GM23248 (cell line): ENCODE data around the gene HDAC3.

Experiments
- EZH2 ChIP-seq: fragments of 200-600 bp; sonication (generic); IDR thresholded peaks from 2 replicates; pipeline ENCODE4 v1.6.1; 2018; ENCODE audit warnings: antibody characterized with exemption, mild to moderate bottlenecking; ENCODE audit not compliant: insufficient read depth, poor library complexity, severe bottlenecking
- EZH2phosphoT487 ChIP-seq: fragments of 200-600 bp; sonication (generic); IDR thresholded peaks from 2 replicates; pipeline ENCODE4 v1.6.1; 2018; ENCODE audit warnings: antibody characterized with exemption, moderate library complexity, mild to moderate bottlenecking, low read depth; ENCODE audit not compliant: insufficient read depth

GRCh38 chr5:141611289-141611688 is 25.4 kb downstream of the HDAC3 start:
- no peak for TF ChIP-seq EZH2phosphoT487
- TF ChIP-seq EZH2, result no peak
